Endometrium (tissue), 2 donors: ENCODE data around the gene ABL1.

Experiments used
- FAIRE-seq: peaks from 2 replicates; lab custom pipeline; 2012; peaks lifted over from hg19 to GRCh38; lab: Jason Lieb, UNC
- donor health status: control.
- donor health status: control.

ABL1 gene

GRCh38 chr9:130891688-130892476 is 56.8 kb downstream of the ABL1 start:
- no peak for FAIRE-seq

DNA sequence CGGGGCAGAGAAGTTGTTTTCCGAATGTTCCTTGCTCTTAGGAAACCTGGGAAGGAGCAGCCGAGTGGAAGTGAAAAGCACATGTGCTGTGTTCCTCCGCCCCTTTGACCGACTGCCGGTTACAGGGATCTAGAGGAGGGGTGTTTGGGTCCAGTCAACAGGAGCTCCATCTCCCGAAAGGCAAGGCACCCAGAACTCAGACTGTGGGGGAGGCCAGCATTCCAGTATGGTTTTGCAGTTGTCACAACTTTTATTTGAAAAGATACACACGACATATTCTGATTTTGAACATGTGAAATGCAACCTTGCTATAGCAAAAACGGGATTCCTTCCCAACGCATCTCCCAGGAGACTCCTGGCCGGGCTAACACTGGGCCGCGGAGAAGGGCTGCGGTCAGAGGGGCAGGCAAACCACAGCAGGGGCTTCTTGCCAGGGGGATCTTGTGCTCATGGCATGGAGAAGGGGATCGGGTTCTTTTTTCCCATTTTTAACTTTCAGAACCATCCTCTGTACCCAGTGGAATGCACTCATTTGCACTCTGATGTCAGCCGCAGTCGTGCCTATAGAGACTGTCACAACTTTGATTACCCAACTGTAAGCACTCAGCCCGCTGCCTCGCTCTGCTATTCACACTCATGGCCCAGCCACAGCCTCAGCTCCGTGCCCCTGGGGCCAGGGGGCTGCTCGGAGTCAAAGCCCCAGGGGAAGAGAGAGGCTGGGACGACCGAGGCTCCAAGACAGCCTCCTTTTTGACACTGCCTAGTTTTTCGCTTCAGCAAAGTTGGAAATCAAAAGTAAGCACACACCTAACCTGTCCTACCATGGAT is 57.6 kb downstream of the ABL1 start:
- no peak for FAIRE-seq

GRCh38 chr9:130893341-130894101 is 58.5 kb downstream of the ABL1 start:
- no peak for FAIRE-seq

- FAIRE-seq: no peak
Observed at GRCh38 chr9:130894546-130894945, 59.5 kb downstream of the ABL1 start.

DNA sequence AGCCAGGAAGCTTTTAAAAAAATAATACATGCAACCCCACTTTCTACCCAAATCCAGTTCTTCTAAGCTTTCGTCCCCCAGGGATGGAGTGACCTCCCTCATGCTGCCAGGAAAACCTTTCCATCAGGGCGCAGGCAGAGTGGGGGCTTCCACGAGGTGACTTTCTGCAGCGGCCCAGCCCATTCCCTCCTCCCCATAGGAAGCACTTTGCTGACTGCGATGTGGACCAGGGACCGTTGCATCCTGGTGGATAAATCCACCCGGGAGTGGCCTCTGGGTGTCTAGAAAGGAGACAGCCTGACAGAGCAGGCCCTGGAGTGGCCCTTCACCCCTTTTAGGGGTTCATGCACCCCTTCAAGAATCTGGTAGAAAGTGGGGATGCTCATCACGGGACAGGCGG is 60.0 kb downstream of the ABL1 start:
- no peak for FAIRE-seq

DNA sequence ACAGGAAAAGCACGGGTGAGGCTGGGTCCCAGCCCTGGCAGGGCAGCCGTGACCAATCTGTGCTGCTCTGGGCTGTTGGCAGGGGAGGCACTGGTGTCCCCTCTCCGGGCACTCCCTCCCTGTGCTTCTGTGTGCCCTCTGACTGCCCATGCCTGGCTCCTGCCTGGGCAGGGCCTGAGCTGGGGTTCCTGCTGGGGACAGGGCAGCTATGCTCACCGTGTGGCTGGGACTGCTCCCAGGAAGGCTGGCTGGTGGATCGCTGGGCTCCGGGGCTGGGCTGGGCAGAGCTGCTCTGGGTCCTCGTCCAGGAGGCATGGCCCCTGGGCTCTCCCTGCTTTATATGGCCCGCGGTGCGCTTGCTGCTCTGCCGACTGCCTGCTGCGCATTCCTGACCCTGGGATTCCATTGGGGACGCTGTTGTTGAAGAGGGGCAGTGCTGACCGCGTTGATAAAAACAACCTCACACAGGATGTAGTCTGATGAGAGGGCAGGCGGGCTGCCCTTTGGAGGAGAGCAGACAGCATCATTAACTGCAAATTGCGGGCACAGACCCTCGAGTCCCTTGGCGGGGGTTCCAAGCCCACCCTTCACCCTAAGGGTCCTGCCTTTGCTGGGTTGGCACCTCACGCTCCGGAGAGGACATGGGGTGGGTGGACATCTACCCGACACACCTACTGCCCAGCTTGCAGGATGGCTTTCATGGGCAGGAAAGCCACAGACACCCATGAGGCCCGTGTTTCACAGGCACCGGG is 60.6 kb downstream of the ABL1 start:
- no peak for FAIRE-seq

- FAIRE-seq: no peak
Observed at GRCh38 chr9:130896233-130897014, 61.4 kb downstream of the ABL1 start, which contains the start of gene QRFP. Gene QRFP, minus strand, starts transcription at chr9:130896812. Its CDS starts 2,974 bp downstream, at chr9:130893838.

- no peak for FAIRE-seq
Observed at GRCh38 chr9:130897105-130897751, 62.2 kb downstream of the ABL1 start.

GRCh38 chr9:130897848-130898551 is 62.9 kb downstream of the ABL1 start:
- FAIRE-seq: no peak

- FAIRE-seq: no peak
Observed at GRCh38 chr9:130898552-130898852, 63.4 kb downstream of the ABL1 start.

- FAIRE-seq: no peak
Observed at GRCh38 chr9:130899051-130899748, 64.1 kb downstream of the ABL1 start.

DNA sequence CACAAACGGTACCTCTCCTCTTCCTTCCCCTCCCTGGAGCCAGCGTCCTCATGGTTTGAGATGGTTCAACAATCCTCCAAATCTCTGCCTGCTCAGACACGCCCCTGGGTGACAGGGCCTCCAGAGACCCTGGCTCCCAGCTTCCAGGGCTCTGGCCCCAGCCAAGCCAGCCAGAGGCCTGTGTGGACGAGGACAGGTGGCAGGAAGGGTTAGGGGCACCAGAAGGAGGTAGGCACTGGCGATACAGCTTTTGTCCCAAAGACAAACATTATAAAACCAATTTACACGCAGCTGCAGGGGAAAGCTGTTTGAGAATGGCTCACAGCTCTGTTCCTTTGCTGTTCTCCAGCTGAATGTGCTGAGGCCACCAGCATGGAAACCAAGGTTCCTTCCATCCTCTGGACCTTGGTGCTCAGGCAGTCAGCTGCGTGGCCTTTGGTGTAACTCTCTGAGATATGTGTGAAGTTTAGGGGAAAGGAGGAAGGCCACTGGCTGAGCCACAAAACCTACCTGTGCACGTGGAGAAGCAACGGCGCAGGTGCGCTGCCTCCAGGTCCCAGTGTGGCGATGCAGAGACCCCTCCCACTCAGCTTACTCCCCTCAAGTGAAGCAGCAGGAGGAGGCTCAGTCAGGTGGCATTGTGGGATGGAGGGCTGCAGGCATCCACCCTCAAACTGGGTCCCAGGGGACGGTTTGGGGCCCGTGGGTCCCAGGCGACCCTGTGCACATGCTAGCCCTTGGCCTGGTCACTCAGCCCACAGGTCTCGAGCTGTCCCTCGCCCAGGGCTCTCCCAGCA is 65.8 kb downstream of the ABL1 start:
- FAIRE-seq: no peak

DNA sequence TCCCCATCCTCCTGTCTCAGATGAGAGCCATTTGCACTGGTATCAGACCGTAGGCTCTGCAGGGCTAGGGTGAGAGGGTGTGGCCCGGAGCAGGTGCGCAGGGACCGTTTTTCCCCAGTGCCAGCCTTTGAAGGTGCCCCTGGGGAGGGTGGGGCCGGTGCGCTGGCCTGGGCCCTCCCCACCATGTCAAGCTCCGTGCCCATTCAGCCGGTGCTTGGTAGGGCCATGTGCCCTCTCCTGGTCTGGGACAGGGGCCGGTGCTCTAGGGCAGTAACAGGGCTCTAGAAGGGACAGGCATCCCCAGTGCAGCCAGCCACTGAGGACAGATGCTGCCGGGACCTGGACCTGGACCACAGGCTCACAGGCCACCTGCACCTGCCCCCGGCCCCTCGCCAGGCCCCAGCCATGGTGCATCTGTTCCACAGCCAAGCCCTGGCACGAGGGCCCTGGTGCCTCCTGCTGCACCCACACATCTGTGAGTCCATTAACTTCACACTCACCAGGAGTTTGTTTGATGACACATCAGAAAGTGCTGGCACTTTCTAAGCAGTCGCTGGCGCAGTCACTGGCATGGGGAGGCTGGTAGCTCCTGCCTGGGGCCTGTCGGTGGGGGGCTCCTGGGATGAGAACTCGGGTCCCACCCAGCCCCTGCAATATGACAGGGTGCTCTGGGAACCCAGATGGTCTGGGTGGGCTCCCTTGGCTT is 66.6 kb downstream of the ABL1 start:
- FAIRE-seq: no peak

GRCh38 chr9:130902204-130903185 is 67.4 kb downstream of the ABL1 start:
- no peak for FAIRE-seq

DNA sequence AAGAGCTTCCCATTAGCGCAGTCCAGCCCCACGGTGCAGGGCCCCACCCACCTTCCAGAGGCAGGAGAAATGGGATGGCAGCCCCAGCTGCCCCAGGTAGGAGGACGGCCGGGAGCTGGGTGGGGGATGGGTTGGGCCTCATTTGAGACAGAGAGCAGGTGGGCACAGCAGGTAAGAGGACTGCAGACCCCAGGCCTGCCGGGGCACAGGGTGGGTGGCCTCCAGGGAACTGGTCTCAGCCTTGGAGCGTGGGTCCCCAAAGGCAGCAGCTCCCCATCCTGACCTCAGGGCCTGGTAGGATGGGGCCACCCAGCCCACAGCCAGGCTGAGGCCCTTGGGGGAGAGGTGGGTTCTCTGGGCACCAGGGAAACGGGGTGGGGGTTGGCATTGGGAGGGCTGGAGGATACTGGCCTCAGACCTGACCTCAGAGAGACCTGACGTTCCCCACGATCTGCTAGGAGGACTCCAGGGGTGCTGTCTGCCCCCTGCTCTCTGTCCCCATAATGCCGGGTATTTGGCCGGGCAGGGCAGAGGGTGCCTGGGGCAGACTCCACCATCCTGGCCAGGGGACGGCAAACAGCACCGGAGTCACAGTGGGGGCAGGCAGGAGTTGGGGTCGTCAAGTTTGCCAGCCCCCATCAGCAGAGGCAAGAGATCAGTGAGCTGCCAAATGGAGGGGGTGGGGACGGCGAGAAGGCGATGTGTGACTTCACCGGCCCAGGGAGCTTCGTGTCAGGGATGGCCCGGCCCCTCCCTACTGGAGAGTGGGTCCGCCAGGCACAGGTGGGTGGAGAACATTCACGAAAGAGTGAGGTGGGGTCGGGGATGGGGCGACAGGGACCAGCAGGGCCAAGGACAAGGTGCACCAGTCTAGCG is 68.4 kb downstream of the ABL1 start:
- no peak for FAIRE-seq
